T-helper 1 cell (primary cell): ENCODE measurements around the gene WWC2.
A peak's percentile ranks its signal among the peaks of the same experiment; 100 is the strongest.
"Not testable (repeated sequence)": the region's sequence is repeated elsewhere in the genome, so short reads cannot be mapped to it uniquely, and the experiment has no call there.

Experiments used
- DNase-seq, 5 donors: peaks; one replicate each; pipeline ENCODE4 v3.0.0-alpha.2; 2012 to 2020

Gene WWC2

GRCh38 chr4:183172881-183173280, 73.8 kb downstream of the WWC2 start:
- no peak for DNase-seq

- DNase-seq: no peak
Measured at GRCh38 chr4:183173580-183174526, 74.8 kb downstream of the WWC2 start.

GRCh38 chr4:183175631-183176232, 76.7 kb downstream of the WWC2 start:
- DNase-seq: no peak

GRCh38 chr4:183177001-183177400, 77.9 kb downstream of the WWC2 start:
- no peak for DNase-seq

GRCh38 chr4:183178201-183178600, 79.1 kb downstream of the WWC2 start:
- DNase-seq: no peak

- no peak for DNase-seq
Measured at GRCh38 chr4:183180096-183180495, 81.0 kb downstream of the WWC2 start.

GRCh38 chr4:183180621-183181020, 81.6 kb downstream of the WWC2 start:
- no peak for DNase-seq

- no peak for DNase-seq
Measured at GRCh38 chr4:183181081-183181480, 82.0 kb downstream of the WWC2 start.

- peak in 2 of 5 donors; percentile 2 to 62 for DNase-seq
Measured at GRCh38 chr4:183182873-183183725, 84.0 kb downstream of the WWC2 start.

GRCh38 chr4:183183906-183184535, 85.0 kb downstream of the WWC2 start:
- peak in 1 of 5 donors; percentile 8 for DNase-seq

GRCh38 chr4:183185018-183185417, 86.0 kb downstream of the WWC2 start:
- peak in 1 of 5 donors; percentile 62 for DNase-seq

GRCh38 chr4:183185559-183185958, 86.5 kb downstream of the WWC2 start:
- DNase-seq: no peak

GRCh38 chr4:183186813-183187212, 87.8 kb downstream of the WWC2 start:
- DNase-seq: no peak

GRCh38 chr4:183190900-183191527, 92.0 kb downstream of the WWC2 start:
- no peak for DNase-seq

- DNase-seq: no peak
Measured at GRCh38 chr4:183191630-183192029, 92.6 kb downstream of the WWC2 start.

- DNase-seq: no peak
Measured at GRCh38 chr4:183192571-183192970, 93.5 kb downstream of the WWC2 start.

GRCh38 chr4:183193730-183194338, 94.8 kb downstream of the WWC2 start:
- DNase-seq: not testable (repeated sequence)

- DNase-seq: no peak
Measured at GRCh38 chr4:183195534-183195933, 96.5 kb downstream of the WWC2 start.

GRCh38 chr4:183197140-183197539, 98.1 kb downstream of the WWC2 start:
- DNase-seq: no peak

- DNase-seq: no peak
Measured at GRCh38 chr4:183200453-183200852, 101.4 kb downstream of the WWC2 start.

- DNase-seq: no peak
Measured at GRCh38 chr4:183201331-183201730, 102.3 kb downstream of the WWC2 start.

- no peak for DNase-seq
Measured at GRCh38 chr4:183202523-183202922, 103.5 kb downstream of the WWC2 start.
